Right cardiac atrium (tissue), 5 donors: ENCODE results near the gene PTPRG. TPM values are rescaled to one million over a fixed set of nuclear protein-coding genes. Genes with fewer than 3 reads are reported as not detected.

Source experiments
- ATAC-seq, 2 donors: fragments of 200-7000 bp; cut with Tn5 transposase; one replicate each; pipeline versions ENCODE4 v1.8.0 to v1.9.1; 2020; ENCODE audit warnings: moderate library complexity in 2 of 2, mild to moderate bottlenecking in 1 of 2
- DNase-seq, 3 donors: peaks; one replicate each; pipeline ENCODE4 v3.0.0-alpha.2; 2020
- H3K27ac ChIP-seq: one replicate; pipeline ENCODE4 v1.5.1; 2013; ENCODE audit warnings: mild to moderate bottlenecking, low read length, control low read depth, moderate library complexity
- H3K27me3 ChIP-seq: one replicate; pipeline ENCODE4 v1.6.1; 2013; ENCODE audit not compliant: control insufficient read depth, insufficient read depth
- H3K4me1 ChIP-seq: one replicate; pipeline ENCODE4 v1.6.1; 2013; ENCODE audit warnings: low read length; ENCODE audit not compliant: control insufficient read depth, insufficient read depth
- H3K4me3 ChIP-seq: one replicate; pipeline ENCODE4 v1.5.1; 2013; ENCODE audit warnings: low read length, control low read depth
- H3K9me3 ChIP-seq: one replicate; pipeline ENCODE4 v1.6.1; 2013; ENCODE audit warnings: low read length; ENCODE audit not compliant: control insufficient read depth
- WGBS: extraction: QIAGEN DNeasy Blood & Tissue Kit; methylation state at CpG from one replicate; pipeline ENCODE4 v1.1.7; 2013; 5-methylcytosine and 5-hydroxymethylcytosine counted together
- intact Hi-C, 4 donors: fragments of 100-400 bp; cut with DNase I; formaldehyde crosslinking; loops; one replicate each; pipeline versions ENCODE4 v1.11.0 to v1.14.0; 2022 to 2023
- polyA plus RNA-seq: library from polyadenylated mRNA; stranded (reverse); fragments of 200-250 nt; gene quantifications from one replicate; pipeline ENCODE4 v1.2.3, GENCODE V29; 2013
- total RNA-seq, 4 donors: library from RNA; stranded (reverse); fragmentation: NEBNext Ultra II Directional; extraction: Animal tissue kit (Norgen Biotek cat#: 25700); gene quantifications; one replicate each; pipeline ENCODE4 v1.2.1, GENCODE V29; 2021
- donor health status: healthy with polysubstance abuse.
- donor health status: DM: no; HTN: yes; CAD: no.
- donor health status: DM: no; HTN: no; CAD: no.
- donor health status: DM: no; HTN: yes; CAD: no; lungs with severe emphysema.
- donor health status: DM: yes; HTN: yes; CAD: no.

PTPRG gene
- total and polyA plus RNA-seq, 5 donors: 8.6 to 50.7 (median 32.3) TPM

GRCh38 chr3:62057339-62058047 is 496.1 kb downstream of the PTPRG start:
- intact Hi-C loops: loop anchor here in 1 of 4 donors (5.0 kb wide), 1 partner anchor 50 kb away; no protein-coding TSS in a partner anchor
- WGBS: 74% methylated on average over 4 of the region's 4 CpGs
- H3K4me3 ChIP-seq: no peak overlapping the region
- DNase-seq (no peak), ATAC-seq (peak in 1 of 2 donors; percentile 22)
- H3K4me1 ChIP-seq: no peaks in the 10 kb centered on the region
- H3K27me3 ChIP-seq: no peaks in the 10 kb centered on the region
- H3K9me3 ChIP-seq: no peaks in the 10 kb centered on the region
- no peak overlapping the region for H3K27ac ChIP-seq

- Histone ChIP-seq H3K4me1 (peaks cover 1% of the 10 kb centered on the region), H3K9me3 (no peaks in the 10 kb centered on the region), H3K27me3 (no peaks in the 10 kb centered on the region), H3K27ac (no peak overlapping the region), H3K4me3 (no peak overlapping the region)
- intact Hi-C loops: no loop called here
- no peak for ATAC-seq
- DNase-seq: no peak
- WGBS: 92% methylated on average over 5 of the region's 5 CpGs
Observed at GRCh38 chr3:62065985-62066693, 504.8 kb downstream of the PTPRG start.

GRCh38 chr3:62068337-62068736 is 507.0 kb downstream of the PTPRG start:
- Histone ChIP-seq H3K27me3 (no peaks in the 10 kb centered on the region), H3K9me3 (no peaks in the 10 kb centered on the region), H3K4me1 (peaks cover 1% of the 10 kb centered on the region), H3K27ac (no peak overlapping the region), H3K4me3 (no peak overlapping the region)
- ATAC-seq: no peak
- WGBS: 86% methylated on average over 2 of the region's 2 CpGs
- intact Hi-C loops: no loop called here
- DNase-seq: no peak

- intact Hi-C loops: no loop called here
- no peak for DNase-seq
- Histone ChIP-seq H3K27ac (no peak overlapping the region), H3K4me3 (no peak overlapping the region), H3K4me1 (no peaks in the 10 kb centered on the region), H3K27me3 (no peaks in the 10 kb centered on the region), H3K9me3 (no peaks in the 10 kb centered on the region)
- WGBS: 56% methylated on average over 7 of the region's 7 CpGs
- ATAC-seq: no peak
Observed at GRCh38 chr3:62070891-62071290, 509.5 kb downstream of the PTPRG start.

GRCh38 chr3:62073038-62073437 is 511.7 kb downstream of the PTPRG start:
- intact Hi-C loops: no loop called here
- Histone ChIP-seq H3K9me3 (no peaks in the 10 kb centered on the region), H3K27me3 (no peaks in the 10 kb centered on the region), H3K4me3 (no peak overlapping the region), H3K4me1 (no peaks in the 10 kb centered on the region), H3K27ac (no peak overlapping the region)
- DNase-seq (no peak), ATAC-seq (no peak)
- WGBS: 97% methylated on average over 1 of the region's 1 CpG

GRCh38 chr3:62084558-62084957 is 523.2 kb downstream of the PTPRG start:
- Histone ChIP-seq H3K27me3 (no peaks in the 10 kb centered on the region), H3K9me3 (no peaks in the 10 kb centered on the region), H3K4me1 (no peaks in the 10 kb centered on the region), H3K4me3 (no peak overlapping the region), H3K27ac (no peak overlapping the region)
- intact Hi-C loops: no loop called here
- DNase-seq (no peak), ATAC-seq (peak in 1 of 2 donors; percentile 25)
- 74% methylated on average over 2 of the region's 2 CpGs for WGBS

- intact Hi-C loops: no loop called here
- H3K27me3 ChIP-seq: no peaks in the 10 kb centered on the region
- H3K4me1 ChIP-seq: no peaks in the 10 kb centered on the region
- DNase-seq (no peak), ATAC-seq (no peak)
- H3K4me3 ChIP-seq: no peak overlapping the region
- no peak overlapping the region for H3K27ac ChIP-seq
- H3K9me3 ChIP-seq: no peaks in the 10 kb centered on the region
- WGBS: 82% methylated on average over 4 of the region's 4 CpGs
Observed at GRCh38 chr3:62088472-62089104, 527.2 kb downstream of the PTPRG start.

- 61% methylated on average over 2 of the region's 2 CpGs for WGBS
- DNase-seq: no peak
- Histone ChIP-seq H3K27me3 (no peaks in the 10 kb centered on the region), H3K4me1 (peaks cover 4% of the 10 kb centered on the region), H3K9me3 (no peaks in the 10 kb centered on the region), H3K27ac (no peak overlapping the region), H3K4me3 (no peak overlapping the region)
- ATAC-seq: peak; percentile 49 to 56
- intact Hi-C loops: loop anchor here in 1 of 4 donors (10.0 kb wide), 1 partner anchor 75 kb away; no protein-coding TSS in a partner anchor
Observed at GRCh38 chr3:62090066-62090465, 528.7 kb downstream of the PTPRG start.

GRCh38 chr3:62090519-62090918 is 529.1 kb downstream of the PTPRG start:
- H3K4me1 ChIP-seq: peaks cover 5% of the 10 kb centered on the region
- H3K9me3 ChIP-seq: no peaks in the 10 kb centered on the region
- WGBS: 71% methylated on average over 5 of the region's 5 CpGs
- no peak overlapping the region for H3K27ac ChIP-seq
- intact Hi-C loops: loop anchor here in 1 of 4 donors (10.0 kb wide), 1 partner anchor 74 kb away; no protein-coding TSS in a partner anchor
- DNase-seq: no peak
- H3K27me3 ChIP-seq: no peaks in the 10 kb centered on the region
- H3K4me3 ChIP-seq: no peak overlapping the region
- no peak for ATAC-seq

GRCh38 chr3:62093025-62093424 is 531.7 kb downstream of the PTPRG start:
- Histone ChIP-seq H3K4me3 (no peak overlapping the region), H3K9me3 (no peaks in the 10 kb centered on the region), H3K27ac (no peak overlapping the region), H3K4me1 (peaks cover 11% of the 10 kb centered on the region), H3K27me3 (no peaks in the 10 kb centered on the region)
- ATAC-seq (no peak), DNase-seq (no peak)
- WGBS: 87% methylated on average over 8 of the region's 8 CpGs
- intact Hi-C loops: loop anchor here in 1 of 4 donors (10.0 kb wide), 1 partner anchor 72 kb away; no protein-coding TSS in a partner anchor

GRCh38 chr3:62094461-62094860 is 533.1 kb downstream of the PTPRG start:
- WGBS: 90% methylated on average over 5 of the region's 5 CpGs
- peaks cover 13% of the 10 kb centered on the region for H3K4me1 ChIP-seq
- no peak overlapping the region for H3K4me3 ChIP-seq
- intact Hi-C loops: loop anchor here in 1 of 4 donors (10.0 kb wide), 1 partner anchor 70 kb away; no protein-coding TSS in a partner anchor
- ATAC-seq: no peak
- no peaks in the 10 kb centered on the region for H3K9me3 ChIP-seq
- DNase-seq: no peak
- peak overlapping the region; percentile 32 for H3K27ac ChIP-seq
- H3K27me3 ChIP-seq: no peaks in the 10 kb centered on the region
